ENCODE data around the gene HSD17B7. TPM values are rescaled to one million over a fixed set of nuclear protein-coding genes. Genes with fewer than 3 reads are reported as not detected.

HSD17B7 gene
- total and polyA plus RNA-seq, 9 of the 15 experiments (the other 6 are each of a cell fraction or from before 2014, with no cell fraction given): 12.7 to 48.7 (median 21.3) TPM

DNA sequence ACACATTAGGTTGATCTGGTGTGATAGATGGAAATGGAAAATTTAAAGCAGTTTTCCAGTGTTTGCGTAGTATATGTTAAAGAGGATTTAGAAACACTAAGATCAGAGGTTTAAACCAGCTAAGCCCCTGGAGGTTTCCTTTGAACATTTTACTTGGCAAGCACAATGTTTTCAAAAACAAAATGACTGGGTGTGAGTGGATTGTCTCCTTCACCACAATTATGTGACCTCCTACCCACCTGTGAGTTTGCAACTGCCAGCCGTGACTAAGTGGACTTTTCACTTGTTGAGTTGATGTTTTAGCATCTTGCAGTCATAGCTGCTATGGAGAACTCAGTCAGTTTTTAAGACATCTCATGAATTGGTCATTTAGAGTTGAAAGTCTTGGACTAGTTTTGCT, 65.8 kb downstream of the HSD17B7 start:
- no peaks in the 10 kb centered on the region for H3K4me1 ChIP-seq (replicated peaks in 1 of 2; ENCODE audit: control insufficient read depth in 2 of 2, insufficient read depth in 2 of 2, low read length in 2 of 2)
- no peaks in the 10 kb centered on the region for H3K79me2 ChIP-seq (ENCODE audit: control insufficient read depth, insufficient read depth, low read length)
- H3K4me3 ChIP-seq: no peak overlapping the region
- in situ Hi-C loops (cut with MboI) (loop anchor here (5.0 to 10.0 kb wide), 2 partner anchors 329 to 451 kb away; no protein-coding TSS in a partner anchor), intact Hi-C loops (cut with micrococcal nuclease) (loop anchor here (5.0 kb wide), 1 partner anchor 51 kb away; no protein-coding TSS in a partner anchor)
- no peak overlapping the region for H3K27ac ChIP-seq (ENCODE audit: extremely low read depth, low read depth, low read length)
- ChIA-PET CTCF (ENCODE audit: low intra/inter-chr PET ratio) (no interaction called here), POLR2A (no interaction called here)
- WGBS (ENCODE audit: insufficient coverage, low coverage, missing lambda C conversion rate): 5% methylated on average over 2 of the region's 2 CpGs
- no peak for FAIRE-seq
- H3K27me3 ChIP-seq (ENCODE audit: control insufficient read depth in 2 of 2, insufficient read depth in 2 of 2, low read length in 2 of 2): peaks cover 3 to 9% of the 10 kb centered on the region in 2 experiments; a peak in 1 of 5 replicates
- no TSS peak for BruUV-seq (replicated peaks)
- no peaks in the 10 kb centered on the region for H3K9me1 ChIP-seq (ENCODE audit: control insufficient read depth, insufficient read depth, low read length)
- no peaks in the 10 kb centered on the region for H3K36me3 ChIP-seq (ENCODE audit: control insufficient read depth, insufficient read depth, low read length)
- H3K4me2 ChIP-seq (ENCODE audit: insufficient read depth, low read length): no peak overlapping the region
- H3K9ac ChIP-seq (ENCODE audit: insufficient read depth in 1 of 2, low read depth in 2 of 2, low read length in 2 of 2): no peak overlapping the region
- H3K9me3 ChIP-seq (replicated peaks; ENCODE audit: control insufficient read depth, insufficient read depth, low read depth, low read length): no peaks in the 10 kb centered on the region
- no peak for ATAC-seq
- no peaks in the 10 kb centered on the region for H4K20me1 ChIP-seq (replicated peaks; ENCODE audit: control insufficient read depth, insufficient read depth, low read length)
- DNase-seq (ENCODE audit: extremely low read depth in 1 of 4, low spot score in 3 of 4): no peak
- H2AFZ ChIP-seq (ENCODE audit: low read depth, low read length): no peak overlapping the region
- TF ChIP-seq, protein P1, sequence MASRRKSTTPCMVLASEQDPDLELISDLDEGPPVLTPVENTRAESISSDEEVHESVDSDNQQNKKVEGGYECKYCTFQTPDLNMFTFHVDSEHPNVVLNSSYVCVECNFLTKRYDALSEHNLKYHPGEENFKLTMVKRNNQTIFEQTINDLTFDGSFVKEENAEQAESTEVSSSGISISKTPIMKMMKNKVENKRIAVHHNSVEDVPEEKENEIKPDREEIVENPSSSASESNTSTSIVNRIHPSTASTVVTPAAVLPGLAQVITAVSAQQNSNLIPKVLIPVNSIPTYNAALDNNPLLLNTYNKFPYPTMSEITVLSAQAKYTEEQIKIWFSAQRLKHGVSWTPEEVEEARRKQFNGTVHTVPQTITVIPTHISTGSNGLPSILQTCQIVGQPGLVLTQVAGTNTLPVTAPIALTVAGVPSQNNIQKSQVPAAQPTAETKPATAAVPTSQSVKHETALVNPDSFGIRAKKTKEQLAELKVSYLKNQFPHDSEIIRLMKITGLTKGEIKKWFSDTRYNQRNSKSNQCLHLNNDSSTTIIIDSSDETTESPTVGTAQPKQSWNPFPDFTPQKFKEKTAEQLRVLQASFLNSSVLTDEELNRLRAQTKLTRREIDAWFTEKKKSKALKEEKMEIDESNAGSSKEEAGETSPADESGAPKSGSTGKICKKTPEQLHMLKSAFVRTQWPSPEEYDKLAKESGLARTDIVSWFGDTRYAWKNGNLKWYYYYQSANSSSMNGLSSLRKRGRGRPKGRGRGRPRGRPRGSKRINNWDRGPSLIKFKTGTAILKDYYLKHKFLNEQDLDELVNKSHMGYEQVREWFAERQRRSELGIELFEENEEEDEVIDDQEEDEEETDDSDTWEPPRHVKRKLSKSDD (conservative IDR thresholded peaks at IDR 0.05; ENCODE audit: low read length): no peak
- no peak for TF ChIP-seq RFX7 (CRISPR knock-in tag; IDR thresholded peaks at IDR 0.05)
- TF ChIP-seq ZBTB5 (IDR thresholded peaks at IDR 0.05): no peak
- no peak for TF ChIP-seq FOXK2 (conservative IDR thresholded peaks at IDR 0.05 in 1 of 2, IDR thresholded peaks at IDR 0.05 in 1 of 2; ENCODE audit: low read depth in 2 of 2)
- no peak for TF ChIP-seq ZNF197 (CRISPR knock-in tag; IDR thresholded peaks at IDR 0.05; ENCODE audit: low read depth)
- TF ChIP-seq ZNF121 (CRISPR knock-in tag; conservative IDR thresholded peaks at IDR 0.05): no peak
- TF ChIP-seq L3MBTL2 (IDR thresholded peaks at IDR 0.05): no peak
- TF ChIP-seq, protein P2, sequence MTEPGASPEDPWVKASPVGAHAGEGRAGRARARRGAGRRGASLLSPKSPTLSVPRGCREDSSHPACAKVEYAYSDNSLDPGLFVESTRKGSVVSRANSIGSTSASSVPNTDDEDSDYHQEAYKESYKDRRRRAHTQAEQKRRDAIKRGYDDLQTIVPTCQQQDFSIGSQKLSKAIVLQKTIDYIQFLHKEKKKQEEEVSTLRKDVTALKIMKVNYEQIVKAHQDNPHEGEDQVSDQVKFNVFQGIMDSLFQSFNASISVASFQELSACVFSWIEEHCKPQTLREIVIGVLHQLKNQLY (CRISPR knock-in tag; conservative IDR thresholded peaks at IDR 0.05): no peak
- TF ChIP-seq SRSF7 (optimal IDR thresholded peaks at IDR 0.05; ENCODE audit: low read depth, low read length): no peak
- no peak for TF ChIP-seq CC2D1A (IDR thresholded peaks at IDR 0.05)
- TF ChIP-seq, protein P3, sequence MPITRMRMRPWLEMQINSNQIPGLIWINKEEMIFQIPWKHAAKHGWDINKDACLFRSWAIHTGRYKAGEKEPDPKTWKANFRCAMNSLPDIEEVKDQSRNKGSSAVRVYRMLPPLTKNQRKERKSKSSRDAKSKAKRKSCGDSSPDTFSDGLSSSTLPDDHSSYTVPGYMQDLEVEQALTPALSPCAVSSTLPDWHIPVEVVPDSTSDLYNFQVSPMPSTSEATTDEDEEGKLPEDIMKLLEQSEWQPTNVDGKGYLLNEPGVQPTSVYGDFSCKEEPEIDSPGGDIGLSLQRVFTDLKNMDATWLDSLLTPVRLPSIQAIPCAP (CRISPR knock-in tag; IDR thresholded peaks at IDR 0.05; ENCODE audit: borderline replicate concordance): no peak
- no peak for TF ChIP-seq FOXM1 (IDR thresholded peaks at IDR 0.05; ENCODE audit: low read depth)
- TF ChIP-seq FOXM1 (CRISPR knock-in tag; IDR thresholded peaks at IDR 0.05; ENCODE audit: low read depth): no peak
- TF ChIP-seq ZNF174 (CRISPR knock-in tag; IDR thresholded peaks at IDR 0.05): no peak
- no peak for TF ChIP-seq RAD21 (CRISPR knock-in tag; conservative IDR thresholded peaks at IDR 0.05 in 1 of 2, IDR thresholded peaks at IDR 0.05 in 1 of 2)
- TF ChIP-seq CSDE1 (IDR thresholded peaks at IDR 0.05): no peak
- TF ChIP-seq TAF7 (tag; IDR thresholded peaks at IDR 0.05): no peak
- TF ChIP-seq ZNF431 (CRISPR knock-in tag; IDR thresholded peaks at IDR 0.05): no peak

Measured in K562 (cell line).